ENCODE measurements around the gene PCGF3.

The PCGF3 gene

GRCh38 chr4:675036-675882 is 30.4 kb upstream of the PCGF3 start:
- peak overlapping the region; percentile 98 for H3K4me2 ChIP-seq (ENCODE audit: low read depth, low read length, poor library complexity, severe bottlenecking)
- H4K20me1 ChIP-seq (ENCODE audit: insufficient read depth, low read length, poor library complexity, severe bottlenecking), result peaks cover 3% of the 10 kb centered on the region
- H3K4me1 ChIP-seq (ENCODE audit: insufficient read depth, low read length, poor library complexity, severe bottlenecking), result peaks cover 24% of the 10 kb centered on the region
- no peak for TF ChIP-seq EZH2phosphoT487 (IDR thresholded peaks at IDR 0.05; ENCODE audit: borderline replicate concordance)
- TF ChIP-seq CTCF (conservative IDR thresholded peaks at IDR 0.05; ENCODE audit: low read length), result no peak
- H2AFZ ChIP-seq (ENCODE audit: low read length), result peak overlapping the region; percentile 85; the same call in 1 of the 2 replicates
- peaks cover 24% of the 10 kb centered on the region for H3K79me2 ChIP-seq (ENCODE audit: insufficient read depth, low read length)
- H3K9me3 ChIP-seq (ENCODE audit: insufficient read depth, low read depth, low read length), result no peaks in the 10 kb centered on the region
- no peaks in the 10 kb centered on the region for H3K9me2 ChIP-seq (replicated peaks; ENCODE audit: low read depth, low read length)
- peak overlapping the region; percentile 95 for H3K9ac ChIP-seq (ENCODE audit: low read depth, low read length, poor library complexity, severe bottlenecking)
- H3K4me3 ChIP-seq (ENCODE audit: low read length, poor library complexity, severe bottlenecking), result peak overlapping the region; percentile 85
- no peaks in the 10 kb centered on the region for H3K27me3 ChIP-seq (ENCODE audit: insufficient read depth, low read length, poor library complexity, severe bottlenecking)
- peaks cover 8% of the 10 kb centered on the region; the same call in 1 of the 2 replicates for H3K36me3 ChIP-seq (ENCODE audit: insufficient read depth, low read length)
- H3F3A ChIP-seq (ENCODE audit: low read depth), result no peaks in the 10 kb centered on the region

- peaks cover 24% of the 10 kb centered on the region for H3K4me1 ChIP-seq (ENCODE audit: insufficient read depth, low read length, poor library complexity, severe bottlenecking)
- peaks cover 24% of the 10 kb centered on the region for H3K79me2 ChIP-seq (ENCODE audit: insufficient read depth, low read length)
- H3K9me2 ChIP-seq (replicated peaks; ENCODE audit: low read depth, low read length), result no peaks in the 10 kb centered on the region
- H3K9ac ChIP-seq (ENCODE audit: low read depth, low read length, poor library complexity, severe bottlenecking), result peak overlapping the region; percentile 95
- H3K4me2 ChIP-seq (ENCODE audit: low read depth, low read length, poor library complexity, severe bottlenecking), result peak overlapping the region; percentile 98
- H2AFZ ChIP-seq (ENCODE audit: low read length), result no peak overlapping the region
- TF ChIP-seq EZH2phosphoT487 (IDR thresholded peaks at IDR 0.05; ENCODE audit: borderline replicate concordance) (no peak), CTCF (conservative IDR thresholded peaks at IDR 0.05; ENCODE audit: low read length) (no peak)
- no peaks in the 10 kb centered on the region for H3K27me3 ChIP-seq (ENCODE audit: insufficient read depth, low read length, poor library complexity, severe bottlenecking)
- peaks cover 3% of the 10 kb centered on the region for H4K20me1 ChIP-seq (ENCODE audit: insufficient read depth, low read length, poor library complexity, severe bottlenecking)
- no peaks in the 10 kb centered on the region for H3K9me3 ChIP-seq (ENCODE audit: insufficient read depth, low read depth, low read length)
- H3K4me3 ChIP-seq (ENCODE audit: low read length, poor library complexity, severe bottlenecking), result peak overlapping the region; percentile 85
- no peaks in the 10 kb centered on the region for H3F3A ChIP-seq (ENCODE audit: low read depth)
- H3K36me3 ChIP-seq (ENCODE audit: insufficient read depth, low read length), result peaks cover 8% of the 10 kb centered on the region; the same call in 1 of the 2 replicates
Measured at GRCh38 chr4:675980-676870, 29.4 kb upstream of the PCGF3 start.

- Histone ChIP-seq H3K4me1 (ENCODE audit: insufficient read depth, low read length, poor library complexity, severe bottlenecking) (peaks cover 24% of the 10 kb centered on the region), H3K4me3 (ENCODE audit: low read length, poor library complexity, severe bottlenecking) (no peak overlapping the region), H3F3A (ENCODE audit: low read depth) (no peaks in the 10 kb centered on the region), H3K27me3 (ENCODE audit: insufficient read depth, low read length, poor library complexity, severe bottlenecking) (no peaks in the 10 kb centered on the region), H3K9me2 (replicated peaks; ENCODE audit: low read depth, low read length) (no peaks in the 10 kb centered on the region), H4K20me1 (ENCODE audit: insufficient read depth, low read length, poor library complexity, severe bottlenecking) (peaks cover 3% of the 10 kb centered on the region), H3K36me3 (ENCODE audit: insufficient read depth, low read length) (peaks cover 4% of the 10 kb centered on the region; the same call in 1 of the 2 replicates), H3K79me2 (ENCODE audit: insufficient read depth, low read length) (peaks cover 24% of the 10 kb centered on the region), H2AFZ (ENCODE audit: low read length) (no peak overlapping the region), H3K4me2 (ENCODE audit: low read depth, low read length, poor library complexity, severe bottlenecking) (no peak overlapping the region), H3K9me3 (ENCODE audit: insufficient read depth, low read depth, low read length) (no peaks in the 10 kb centered on the region), H3K9ac (ENCODE audit: low read depth, low read length, poor library complexity, severe bottlenecking) (no peak overlapping the region)
- no peak for TF ChIP-seq CTCF (conservative IDR thresholded peaks at IDR 0.05; ENCODE audit: low read length)
- TF ChIP-seq EZH2phosphoT487 (IDR thresholded peaks at IDR 0.05; ENCODE audit: borderline replicate concordance), result no peak
Measured at GRCh38 chr4:676871-677235, 28.8 kb upstream of the PCGF3 start.

Measured in Loucy (cell line).